ENCODE results near the gene LZTR1.
"Not testable (repeated sequence)": the region's sequence is repeated elsewhere in the genome, so short reads cannot be mapped to it uniquely, and the experiment has no call there.

The LZTR1 gene

GRCh38 chr22:20940186-20940651, 41.9 kb upstream of the LZTR1 start:
- no peak for DNase-seq (ENCODE audit: low spot score)
- TF ChIP-seq, protein P1, sequence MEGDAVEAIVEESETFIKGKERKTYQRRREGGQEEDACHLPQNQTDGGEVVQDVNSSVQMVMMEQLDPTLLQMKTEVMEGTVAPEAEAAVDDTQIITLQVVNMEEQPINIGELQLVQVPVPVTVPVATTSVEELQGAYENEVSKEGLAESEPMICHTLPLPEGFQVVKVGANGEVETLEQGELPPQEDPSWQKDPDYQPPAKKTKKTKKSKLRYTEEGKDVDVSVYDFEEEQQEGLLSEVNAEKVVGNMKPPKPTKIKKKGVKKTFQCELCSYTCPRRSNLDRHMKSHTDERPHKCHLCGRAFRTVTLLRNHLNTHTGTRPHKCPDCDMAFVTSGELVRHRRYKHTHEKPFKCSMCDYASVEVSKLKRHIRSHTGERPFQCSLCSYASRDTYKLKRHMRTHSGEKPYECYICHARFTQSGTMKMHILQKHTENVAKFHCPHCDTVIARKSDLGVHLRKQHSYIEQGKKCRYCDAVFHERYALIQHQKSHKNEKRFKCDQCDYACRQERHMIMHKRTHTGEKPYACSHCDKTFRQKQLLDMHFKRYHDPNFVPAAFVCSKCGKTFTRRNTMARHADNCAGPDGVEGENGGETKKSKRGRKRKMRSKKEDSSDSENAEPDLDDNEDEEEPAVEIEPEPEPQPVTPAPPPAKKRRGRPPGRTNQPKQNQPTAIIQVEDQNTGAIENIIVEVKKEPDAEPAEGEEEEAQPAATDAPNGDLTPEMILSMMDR (IDR thresholded peaks at IDR 0.05; ENCODE audit: borderline replicate concordance, control extremely low read depth, extremely low read depth, insufficient read depth, missing control alignments) = no peak
- in situ Hi-C loops (cut with MboI; ENCODE audit: low sequenced_read_pairs, unreplicated experiment) = no loop called here

DNA sequence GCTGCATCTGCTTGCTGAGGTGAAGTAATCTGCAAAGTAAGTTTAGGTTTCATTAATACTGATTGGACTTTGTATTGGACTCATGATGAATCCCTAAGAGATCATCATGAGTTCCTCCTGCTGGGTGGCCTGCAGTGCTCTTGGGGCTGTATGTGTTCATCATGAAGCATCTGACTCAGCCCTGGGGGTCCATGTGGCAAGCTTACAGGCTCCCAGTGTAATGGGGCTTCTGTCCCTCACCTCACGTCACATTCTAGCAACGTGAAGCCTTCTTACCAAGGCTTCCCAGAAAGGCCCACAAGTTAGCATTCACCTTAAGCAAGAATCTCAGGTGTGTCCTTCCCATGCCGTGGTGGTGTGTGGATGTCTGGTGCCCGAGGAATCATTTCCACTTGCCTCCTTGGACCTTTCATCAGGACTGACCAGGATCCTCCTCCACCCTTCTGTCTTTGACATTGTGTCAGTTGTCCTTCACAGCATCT, 41.2 kb upstream of the LZTR1 start:
- no peak for DNase-seq (ENCODE audit: low spot score)
- in situ Hi-C loops (cut with MboI; ENCODE audit: low sequenced_read_pairs, unreplicated experiment) = no loop called here
- TF ChIP-seq, protein P1 (IDR thresholded peaks at IDR 0.05; ENCODE audit: borderline replicate concordance, control extremely low read depth, extremely low read depth, insufficient read depth, missing control alignments) = no peak

GRCh38 chr22:20942203-20942902, 39.7 kb upstream of the LZTR1 start:
- in situ Hi-C loops (cut with MboI; ENCODE audit: low sequenced_read_pairs, unreplicated experiment); DNase-seq (ENCODE audit: low spot score): not testable (repeated sequence)

- no peak for DNase-seq (ENCODE audit: low spot score)
- in situ Hi-C loops (cut with MboI; ENCODE audit: low sequenced_read_pairs, unreplicated experiment) = no loop called here
- TF ChIP-seq, protein P1 (IDR thresholded peaks at IDR 0.05; ENCODE audit: borderline replicate concordance, control extremely low read depth, extremely low read depth, insufficient read depth, missing control alignments) = no peak
Observed at GRCh38 chr22:20943104-20943933, 38.8 kb upstream of the LZTR1 start.

- no peak for DNase-seq (ENCODE audit: low spot score)
- TF ChIP-seq, protein P1 (IDR thresholded peaks at IDR 0.05; ENCODE audit: borderline replicate concordance, control extremely low read depth, extremely low read depth, insufficient read depth, missing control alignments) = no peak
- in situ Hi-C loops (cut with MboI; ENCODE audit: low sequenced_read_pairs, unreplicated experiment) = no loop called here
Observed at GRCh38 chr22:20944042-20944441, 38.1 kb upstream of the LZTR1 start.

DNA sequence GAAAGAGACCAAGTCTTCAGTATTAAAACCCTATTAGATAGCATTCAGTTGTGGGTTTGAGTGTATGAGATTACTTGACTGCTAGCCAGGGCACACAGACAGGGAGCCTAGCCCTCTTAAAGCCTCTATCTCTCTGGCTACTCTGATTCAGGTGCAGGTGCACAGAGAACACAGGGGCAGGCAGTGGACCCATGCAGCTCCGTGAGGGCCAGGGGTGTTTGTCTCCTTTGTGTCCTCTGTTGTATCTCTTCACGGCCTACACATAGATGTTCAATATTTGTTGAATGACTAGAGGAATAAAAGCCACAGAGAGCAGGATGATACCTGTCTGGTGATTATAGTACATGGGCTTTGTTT, 36.5 kb upstream of the LZTR1 start:
- TF ChIP-seq, protein P1 (IDR thresholded peaks at IDR 0.05; ENCODE audit: borderline replicate concordance, control extremely low read depth, extremely low read depth, insufficient read depth, missing control alignments) = no peak
- no peak for DNase-seq (ENCODE audit: low spot score)
- in situ Hi-C loops (cut with MboI; ENCODE audit: low sequenced_read_pairs, unreplicated experiment) = no loop called here
